CD4-positive, alpha-beta T cell treated with Interleukin-6 at 100 ng/mL for 8 hours (primary cell): Measurements from ENCODE around the gene DHDDS.
A peak's percentile ranks its signal among the peaks of the same experiment; 100 is the strongest.
"Not testable (repeated sequence)": the region's sequence is repeated elsewhere in the genome, so short reads cannot be mapped to it uniquely, and the experiment has no call there.

Source experiments
- DNase-seq: peaks from one replicate; pipeline ENCODE4 v3.0.0-alpha.2; 2020; ENCODE audit warnings: mixed read lengths, low spot score

Gene DHDDS

GRCh38 chr1:26431979-26432695, at the start of gene DHDDS:
TSS of gene DHDDS (plus strand) at chr1:26432321. CDS start at chr1:26432946, 625 bp downstream.
- peak; percentile 98 for DNase-seq

- DNase-seq = no peak
Observed at GRCh38 chr1:26384076-26384475, 48.0 kb upstream of the DHDDS start.

- DNase-seq = not testable (repeated sequence)
Observed at GRCh38 chr1:26385063-26385462, 47.1 kb upstream of the DHDDS start.

- no peak for DNase-seq
Observed at GRCh38 chr1:26387447-26387846, 44.7 kb upstream of the DHDDS start.

- DNase-seq = no peak
Observed at GRCh38 chr1:26388791-26389445, 43.2 kb upstream of the DHDDS start.

GRCh38 chr1:26389604-26390247, 42.4 kb upstream of the DHDDS start:
- DNase-seq = no peak

GRCh38 chr1:26391450-26391849, 40.7 kb upstream of the DHDDS start:
- DNase-seq = peak; percentile 51

GRCh38 chr1:26395754-26396153, 36.4 kb upstream of the DHDDS start:
- DNase-seq = no peak

GRCh38 chr1:26399034-26399433, 33.1 kb upstream of the DHDDS start:
- DNase-seq = no peak

- no peak for DNase-seq
Observed at GRCh38 chr1:26401891-26402290, 30.2 kb upstream of the DHDDS start.

- DNase-seq = no peak
Observed at GRCh38 chr1:26403656-26404055, 28.5 kb upstream of the DHDDS start.

- no peak for DNase-seq
Observed at GRCh38 chr1:26404641-26405040, 27.5 kb upstream of the DHDDS start.

- DNase-seq = no peak
Observed at GRCh38 chr1:26405281-26405915, 26.7 kb upstream of the DHDDS start.

GRCh38 chr1:26408604-26409003, 23.5 kb upstream of the DHDDS start:
- peak; percentile 70 for DNase-seq

GRCh38 chr1:26409191-26409807, 22.8 kb upstream of the DHDDS start:
- DNase-seq = no peak

- no peak for DNase-seq
Observed at GRCh38 chr1:26410706-26411623, 21.2 kb upstream of the DHDDS start, which contains the start of gene LIN28A. TSS of gene LIN28A (plus strand) at chr1:26410817. CDS start at chr1:26410892, 75 bp downstream.

- DNase-seq = no peak
Observed at GRCh38 chr1:26411624-26412074, 20.5 kb upstream of the DHDDS start.

- DNase-seq = no peak
Observed at GRCh38 chr1:26412180-26412840, 19.8 kb upstream of the DHDDS start.

GRCh38 chr1:26413031-26413430, 19.1 kb upstream of the DHDDS start:
- no peak for DNase-seq

GRCh38 chr1:26417111-26417759, 14.9 kb upstream of the DHDDS start:
- peak; percentile 83 for DNase-seq
